ENCODE data around the gene CASP3. TPM values are rescaled to one million over a fixed set of nuclear protein-coding genes. Genes with fewer than 3 reads are reported as not detected.

CASP3 gene
- total RNA-seq, 1 experiment from 2014 or later = 13.2 TPM

Other genes with a start within 250 kb of the CASP3 start
- 7.7 TPM in 2 replicates for gene IRF2, start 174.9 kb downstream of the CASP3 start, total RNA-seq (2014; rRNA removed)
- 9.3 and 9.4 TPM in 2 replicates for gene PRIMPOL, start 291 bp upstream of the CASP3 start, total RNA-seq (2014; rRNA removed)
- 27.6 and 38.2 TPM in 2 replicates for gene CENPU, start 84.6 kb upstream of the CASP3 start, total RNA-seq (2014; rRNA removed)
- 20.0 and 22.9 TPM in 2 replicates for gene ACSL1, start 176.5 kb upstream of the CASP3 start, total RNA-seq (2014; rRNA removed)